Measurements from ENCODE around the gene CNTN4. TPM values are rescaled to one million over a fixed set of nuclear protein-coding genes. Genes with fewer than 3 reads are reported as not detected.
A peak's percentile ranks its signal among the peaks of the same experiment; 100 is the strongest.

The CNTN4 gene
- total and polyA plus RNA-seq, 2 experiments from 2014 or later: 0.91 to 4.0 TPM

DNA sequence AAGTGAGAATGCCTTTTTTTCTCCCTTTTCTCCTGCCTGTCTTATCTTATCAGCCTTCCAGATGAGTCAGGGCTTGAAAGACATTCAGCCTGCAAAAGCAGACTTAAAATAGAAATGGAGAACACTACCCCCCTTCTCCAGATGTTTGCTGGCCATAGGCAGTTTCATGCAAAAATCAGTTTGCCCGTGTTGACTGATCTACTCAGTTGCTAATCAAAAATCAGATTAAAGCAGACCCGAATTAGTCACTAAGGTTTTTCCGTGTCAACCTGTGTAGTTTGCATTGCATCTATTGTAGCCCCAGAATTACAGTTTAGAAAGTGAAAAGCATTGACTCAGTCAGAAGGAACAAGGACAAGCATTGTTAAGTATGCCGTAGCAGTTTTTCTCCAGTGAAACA lies 955.3 kb downstream of the CNTN4 start:
- H3K4me1 ChIP-seq (ENCODE audit: insufficient read depth): no peaks in the 10 kb centered on the region; the same call in 1 of the 2 replicates
- H3K27ac Mint-ChIP-seq: no peak overlapping the region
- DNase-seq (ENCODE audit: low spot score) (no peak), ATAC-seq (no peak)
- peaks cover 94% of the 10 kb centered on the region for H3K9me3 Mint-ChIP-seq
- no peaks in the 10 kb centered on the region for H4K20me1 ChIP-seq (replicated peaks; ENCODE audit: insufficient read depth)
- no peaks in the 10 kb centered on the region for H3K27me3 ChIP-seq (ENCODE audit: insufficient read depth)
- H3K4me3 ChIP-seq: no peak overlapping the region
- no peaks in the 10 kb centered on the region for H3F3A ChIP-seq (replicated peaks; ENCODE audit: low read depth)
- H3K27me3 Mint-ChIP-seq (ENCODE audit: insufficient read depth, low read depth, poor library complexity): peaks cover 4% of the 10 kb centered on the region
- H3K79me2 ChIP-seq (replicated peaks; ENCODE audit: insufficient read depth): no peaks in the 10 kb centered on the region
- TF ChIP-seq, protein P1, sequence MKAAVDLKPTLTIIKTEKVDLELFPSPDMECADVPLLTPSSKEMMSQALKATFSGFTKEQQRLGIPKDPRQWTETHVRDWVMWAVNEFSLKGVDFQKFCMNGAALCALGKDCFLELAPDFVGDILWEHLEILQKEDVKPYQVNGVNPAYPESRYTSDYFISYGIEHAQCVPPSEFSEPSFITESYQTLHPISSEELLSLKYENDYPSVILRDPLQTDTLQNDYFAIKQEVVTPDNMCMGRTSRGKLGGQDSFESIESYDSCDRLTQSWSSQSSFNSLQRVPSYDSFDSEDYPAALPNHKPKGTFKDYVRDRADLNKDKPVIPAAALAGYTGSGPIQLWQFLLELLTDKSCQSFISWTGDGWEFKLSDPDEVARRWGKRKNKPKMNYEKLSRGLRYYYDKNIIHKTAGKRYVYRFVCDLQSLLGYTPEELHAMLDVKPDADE (IDR thresholded peaks at IDR 0.05): no peak
- TF ChIP-seq ZNF331 (CRISPR knock-in tag; IDR thresholded peaks at IDR 0.05; ENCODE audit: low read depth) (no peak), NANOG (IDR thresholded peaks at IDR 0.05; ENCODE audit: borderline replicate concordance) (no peak)
- no peaks in the 10 kb centered on the region for H3K4me1 Mint-ChIP-seq
- H3K4me3 Mint-ChIP-seq: no peak overlapping the region
- H3K4me2 ChIP-seq: no peak overlapping the region
- H3K36me3 Mint-ChIP-seq (ENCODE audit: low read depth): peaks cover 35% of the 10 kb centered on the region
- 0 out of 2 replicates have a peak, but pooled peaks cover under 1% of the 10 kb centered on the region for H3K9me2 ChIP-seq (ENCODE audit: insufficient read depth)
- H3K27ac ChIP-seq (ENCODE audit: low read depth): no peak overlapping the region
- no peak overlapping the region for H2AFZ ChIP-seq
- H3K36me3 ChIP-seq (ENCODE audit: insufficient read depth): no peaks in the 10 kb centered on the region

DNA sequence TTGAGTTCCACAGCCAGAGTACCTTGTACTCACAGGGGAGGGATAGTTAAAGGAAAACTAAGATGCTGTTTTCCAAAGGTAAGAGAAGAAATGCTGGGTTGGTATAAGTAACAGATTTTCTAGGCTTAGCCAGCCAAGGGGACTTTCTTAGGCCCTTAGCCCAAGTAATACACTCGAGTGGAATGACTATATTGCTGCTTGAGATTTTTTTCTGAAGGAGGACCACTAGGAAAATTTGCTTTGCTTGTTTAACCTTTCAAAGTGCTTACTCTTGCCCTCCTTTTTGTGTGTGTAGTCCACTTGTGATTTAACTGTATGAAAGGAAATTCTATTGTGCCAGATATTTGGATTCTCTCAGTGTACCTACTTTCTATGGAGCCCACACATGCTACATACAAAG lies 961.0 kb downstream of the CNTN4 start:
- no peak overlapping the region for H3K4me3 Mint-ChIP-seq
- peaks cover 21% of the 10 kb centered on the region for H3K4me1 ChIP-seq (ENCODE audit: insufficient read depth)
- H3K4me1 Mint-ChIP-seq: no peaks in the 10 kb centered on the region
- H3K79me2 ChIP-seq (replicated peaks; ENCODE audit: insufficient read depth): no peaks in the 10 kb centered on the region
- no peaks in the 10 kb centered on the region for H3F3A ChIP-seq (replicated peaks; ENCODE audit: low read depth)
- no peaks in the 10 kb centered on the region for H4K20me1 ChIP-seq (replicated peaks; ENCODE audit: insufficient read depth)
- peaks cover 46% of the 10 kb centered on the region for H3K36me3 Mint-ChIP-seq (ENCODE audit: low read depth)
- H3K27ac Mint-ChIP-seq: no peak overlapping the region
- ATAC-seq: no peak
- 0 out of 2 replicates have a peak overlapping the region, but pooled peaks have one; percentile 42 for H3K4me2 ChIP-seq
- H3K9me2 ChIP-seq (ENCODE audit: insufficient read depth): 0 out of 2 replicates have a peak, but pooled peaks cover 6% of the 10 kb centered on the region
- no peaks in the 10 kb centered on the region for H3K36me3 ChIP-seq (ENCODE audit: insufficient read depth)
- no peak overlapping the region for H3K27ac ChIP-seq (ENCODE audit: low read depth)
- H2AFZ ChIP-seq: no peak overlapping the region
- no peak for DNase-seq (ENCODE audit: low spot score)
- peaks cover 4% of the 10 kb centered on the region for H3K27me3 Mint-ChIP-seq (ENCODE audit: insufficient read depth, low read depth, poor library complexity)
- TF ChIP-seq, protein P1 (IDR thresholded peaks at IDR 0.05): no peak
- TF ChIP-seq, protein P2, sequence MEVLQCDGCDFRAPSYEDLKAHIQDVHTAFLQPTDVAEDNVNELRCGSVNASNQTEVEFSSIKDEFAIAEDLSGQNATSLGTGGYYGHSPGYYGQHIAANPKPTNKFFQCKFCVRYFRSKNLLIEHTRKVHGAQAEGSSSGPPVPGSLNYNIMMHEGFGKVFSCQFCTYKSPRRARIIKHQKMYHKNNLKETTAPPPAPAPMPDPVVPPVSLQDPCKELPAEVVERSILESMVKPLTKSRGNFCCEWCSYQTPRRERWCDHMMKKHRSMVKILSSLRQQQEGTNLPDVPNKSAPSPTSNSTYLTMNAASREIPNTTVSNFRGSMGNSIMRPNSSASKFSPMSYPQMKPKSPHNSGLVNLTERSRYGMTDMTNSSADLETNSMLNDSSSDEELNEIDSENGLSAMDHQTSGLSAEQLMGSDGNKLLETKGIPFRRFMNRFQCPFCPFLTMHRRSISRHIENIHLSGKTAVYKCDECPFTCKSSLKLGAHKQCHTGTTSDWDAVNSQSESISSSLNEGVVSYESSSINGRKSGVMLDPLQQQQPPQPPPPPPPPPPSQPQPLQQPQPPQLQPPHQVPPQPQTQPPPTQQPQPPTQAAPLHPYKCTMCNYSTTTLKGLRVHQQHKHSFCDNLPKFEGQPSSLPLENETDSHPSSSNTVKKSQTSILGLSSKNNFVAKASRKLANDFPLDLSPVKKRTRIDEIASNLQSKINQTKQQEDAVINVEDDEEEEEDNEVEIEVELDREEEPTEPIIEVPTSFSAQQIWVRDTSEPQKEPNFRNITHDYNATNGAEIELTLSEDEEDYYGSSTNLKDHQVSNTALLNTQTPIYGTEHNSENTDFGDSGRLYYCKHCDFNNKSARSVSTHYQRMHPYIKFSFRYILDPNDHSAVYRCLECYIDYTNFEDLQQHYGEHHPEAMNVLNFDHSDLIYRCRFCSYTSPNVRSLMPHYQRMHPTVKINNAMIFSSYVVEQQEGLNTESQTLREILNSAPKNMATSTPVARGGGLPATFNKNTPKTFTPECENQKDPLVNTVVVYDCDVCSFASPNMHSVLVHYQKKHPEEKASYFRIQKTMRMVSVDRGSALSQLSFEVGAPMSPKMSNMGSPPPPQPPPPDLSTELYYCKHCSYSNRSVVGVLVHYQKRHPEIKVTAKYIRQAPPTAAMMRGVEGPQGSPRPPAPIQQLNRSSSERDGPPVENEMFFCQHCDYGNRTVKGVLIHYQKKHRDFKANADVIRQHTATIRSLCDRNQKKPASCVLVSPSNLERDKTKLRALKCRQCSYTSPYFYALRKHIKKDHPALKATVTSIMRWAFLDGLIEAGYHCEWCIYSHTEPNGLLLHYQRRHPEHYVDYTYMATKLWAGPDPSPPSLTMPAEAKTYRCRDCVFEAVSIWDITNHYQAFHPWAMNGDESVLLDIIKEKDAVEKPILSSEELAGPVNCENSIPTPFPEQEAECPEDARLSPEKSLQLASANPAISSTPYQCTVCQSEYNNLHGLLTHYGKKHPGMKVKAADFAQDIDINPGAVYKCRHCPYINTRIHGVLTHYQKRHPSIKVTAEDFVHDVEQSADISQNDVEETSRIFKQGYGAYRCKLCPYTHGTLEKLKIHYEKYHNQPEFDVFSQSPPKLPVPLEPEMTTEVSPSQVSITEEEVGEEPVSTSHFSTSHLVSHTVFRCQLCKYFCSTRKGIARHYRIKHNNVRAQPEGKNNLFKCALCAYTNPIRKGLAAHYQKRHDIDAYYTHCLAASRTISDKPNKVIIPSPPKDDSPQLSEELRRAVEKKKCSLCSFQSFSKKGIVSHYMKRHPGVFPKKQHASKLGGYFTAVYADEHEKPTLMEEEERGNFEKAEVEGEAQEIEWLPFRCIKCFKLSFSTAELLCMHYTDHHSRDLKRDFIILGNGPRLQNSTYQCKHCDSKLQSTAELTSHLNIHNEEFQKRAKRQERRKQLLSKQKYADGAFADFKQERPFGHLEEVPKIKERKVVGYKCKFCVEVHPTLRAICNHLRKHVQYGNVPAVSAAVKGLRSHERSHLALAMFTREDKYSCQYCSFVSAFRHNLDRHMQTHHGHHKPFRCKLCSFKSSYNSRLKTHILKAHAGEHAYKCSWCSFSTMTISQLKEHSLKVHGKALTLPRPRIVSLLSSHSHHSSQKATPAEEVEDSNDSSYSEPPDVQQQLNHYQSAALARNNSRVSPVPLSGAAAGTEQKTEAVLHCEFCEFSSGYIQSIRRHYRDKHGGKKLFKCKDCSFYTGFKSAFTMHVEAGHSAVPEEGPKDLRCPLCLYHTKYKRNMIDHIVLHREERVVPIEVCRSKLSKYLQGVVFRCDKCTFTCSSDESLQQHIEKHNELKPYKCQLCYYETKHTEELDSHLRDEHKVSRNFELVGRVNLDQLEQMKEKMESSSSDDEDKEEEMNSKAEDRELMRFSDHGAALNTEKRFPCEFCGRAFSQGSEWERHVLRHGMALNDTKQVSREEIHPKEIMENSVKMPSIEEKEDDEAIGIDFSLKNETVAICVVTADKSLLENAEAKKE (CRISPR knock-in tag; IDR thresholded peaks at IDR 0.05): no peak
- no peak for TF ChIP-seq STAT1 (IDR thresholded peaks at IDR 0.05; ENCODE audit: unreplicated experiment)
- TF ChIP-seq, protein P3, sequence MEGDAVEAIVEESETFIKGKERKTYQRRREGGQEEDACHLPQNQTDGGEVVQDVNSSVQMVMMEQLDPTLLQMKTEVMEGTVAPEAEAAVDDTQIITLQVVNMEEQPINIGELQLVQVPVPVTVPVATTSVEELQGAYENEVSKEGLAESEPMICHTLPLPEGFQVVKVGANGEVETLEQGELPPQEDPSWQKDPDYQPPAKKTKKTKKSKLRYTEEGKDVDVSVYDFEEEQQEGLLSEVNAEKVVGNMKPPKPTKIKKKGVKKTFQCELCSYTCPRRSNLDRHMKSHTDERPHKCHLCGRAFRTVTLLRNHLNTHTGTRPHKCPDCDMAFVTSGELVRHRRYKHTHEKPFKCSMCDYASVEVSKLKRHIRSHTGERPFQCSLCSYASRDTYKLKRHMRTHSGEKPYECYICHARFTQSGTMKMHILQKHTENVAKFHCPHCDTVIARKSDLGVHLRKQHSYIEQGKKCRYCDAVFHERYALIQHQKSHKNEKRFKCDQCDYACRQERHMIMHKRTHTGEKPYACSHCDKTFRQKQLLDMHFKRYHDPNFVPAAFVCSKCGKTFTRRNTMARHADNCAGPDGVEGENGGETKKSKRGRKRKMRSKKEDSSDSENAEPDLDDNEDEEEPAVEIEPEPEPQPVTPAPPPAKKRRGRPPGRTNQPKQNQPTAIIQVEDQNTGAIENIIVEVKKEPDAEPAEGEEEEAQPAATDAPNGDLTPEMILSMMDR (conservative IDR thresholded peaks at IDR 0.05; ENCODE audit: low read depth in 2 of 2): no peak
- no peak for TF ChIP-seq NANOG (IDR thresholded peaks at IDR 0.05; ENCODE audit: borderline replicate concordance)
- no peak for TF ChIP-seq EZH2phosphoT487 (IDR thresholded peaks at IDR 0.05; ENCODE audit: unreplicated experiment)
- TF ChIP-seq CREB1 (CRISPR knock-in tag; IDR thresholded peaks at IDR 0.05; ENCODE audit: low read depth): no peak
- H3K9me3 Mint-ChIP-seq: peaks cover 95% of the 10 kb centered on the region
- no peak overlapping the region for H3K4me3 ChIP-seq
- no peaks in the 10 kb centered on the region for H3K27me3 ChIP-seq (ENCODE audit: insufficient read depth)

Data from GM23338 (cell line).